Stomach (tissue), 4 donors: ENCODE results near the gene ARHGAP24.

Experiments
- CTCF ChIP-seq, 7 experiments: fragments of 450-650 bp in 4 of 7; fragments of 200-600 bp in 3 of 7; sonication (generic) in 3 of 7; IDR thresholded peaks; one replicate each; pipeline ENCODE4 v1.5.1; 2016 to 2019; ENCODE audit warnings: antibody characterized with exemption in 7 of 7, control low read depth in 2 of 7, mild to moderate bottlenecking in 1 of 7
- EP300 ChIP-seq: sonication (generic); formaldehyde crosslinking; IDR thresholded peaks from one replicate; pipeline ENCODE4 v1.6.1; 2017; ENCODE audit warnings: antibody characterized with exemption
- POLR2A ChIP-seq, 4 donors: fragments of 450-650 bp; IDR thresholded peaks; one replicate each; pipeline ENCODE4 v1.6.1; 2016; ENCODE audit warnings: antibody characterized with exemption in 4 of 4, control low read depth in 2 of 4, mild to moderate bottlenecking in 1 of 4, moderate library complexity in 1 of 4
- POLR2AphosphoS5 ChIP-seq, 3 donors: sonication (generic); formaldehyde crosslinking; IDR thresholded peaks; one replicate each; pipeline ENCODE4 v1.6.1; 2016; ENCODE audit warnings: antibody characterized with exemption in 3 of 3

GRCh38 chr4:85787133-85787532, 312.2 kb downstream of the ARHGAP24 start:
- TF ChIP-seq POLR2A (IDR thresholded peaks at IDR 0.05), result no peak
- TF ChIP-seq EP300, result no peak
- TF ChIP-seq CTCF (IDR thresholded peaks at IDR 0.05), result no peak
- peak in 1 of 3 donors; percentile 48 for TF ChIP-seq POLR2AphosphoS5 (IDR thresholded peaks at IDR 0.05)
